ENCODE measurements around the gene AFF3.
A peak's percentile ranks its signal among the peaks of the same experiment; 100 is the strongest.

GRCh38 chr2:99680946-99681345 is 461.4 kb downstream of the AFF3 start:
- TF ChIP-seq POLR2A (IDR thresholded peaks at IDR 0.05): peak in 1 of 2 donors; percentile 13
- no peak for TF ChIP-seq CTCF (IDR thresholded peaks at IDR 0.05)
